HepG2 (cell line): ENCODE measurements around the gene MAGI1. TPM values are rescaled to one million over a fixed set of nuclear protein-coding genes. Genes with fewer than 3 reads are reported as not detected.

Experiments used
- ATAC-seq: fragments of 200-7000 bp; cut with Tn5 transposase; 3 replicates; pipeline ENCODE4 v1.9.1; 2020; ENCODE audit warnings: mild to moderate bottlenecking, moderate library complexity
- BruUV-seq: library from RNA; stranded (reverse); fragments of 400-500 nt; replicated peaks from 2 replicates; lab custom pipeline; 2021; lab: Mats Ljungman, UMichigan
- CTCF ChIA-PET: fragments of 300-600 bp; formaldehyde crosslinking; extraction: SDS; loops from one replicate; lab custom pipeline; 2021; ENCODE audit warnings: low total read pairs, inconsistent platforms, low intra/inter-chr PET ratio; lab: Yijun Ruan, JAX
- POLR2A ChIA-PET: fragments of 350-600 bp; sonication (Branson Sonifier 250); formaldehyde crosslinking; loops from one replicate; lab custom pipeline; 2020; ENCODE audit warnings: antibody characterized with exemption, inconsistent platforms; lab: Yijun Ruan, JAX
- DNase-seq: peaks from one replicate; pipeline ENCODE4 v3.0.0-alpha.2; 2015; ENCODE audit warnings: low spot score
- FAIRE-seq: peaks from 3 replicates; lab custom pipeline; 2011; peaks lifted over from hg19 to GRCh38; lab: Jason Lieb, UNC
- H2AFZ ChIP-seq: one replicate; pipeline ENCODE4 v1.6.1; 2011; ENCODE audit warnings: low read length, inconsistent platforms
- H3K27ac ChIP-seq: fragments of 300-600 bp; 3 replicates; pipeline ENCODE4 v1.8.0; 2011; ENCODE audit warnings: mixed run types, mild to moderate bottlenecking, mixed read lengths, low read length, inconsistent platforms; ENCODE audit not compliant: insufficient read depth; ENCODE audit errors: extremely low read length
- H3K27me3 ChIP-seq, 2 experiments: fragments of 200-600 bp in 1 of 2; 2 replicates in 1 of 2; 3 replicates in 1 of 2; pipeline versions ENCODE4 v1.6.0 to v1.8.0; 2011; ENCODE audit warnings: low read length in 2 of 2, mild to moderate bottlenecking in 2 of 2, moderate library complexity in 2 of 2, inconsistent platforms in 1 of 2; ENCODE audit not compliant: insufficient read depth in 2 of 2, control insufficient read depth in 1 of 2
- H3K36me3 ChIP-seq, 2 experiments: fragments of 200-600 bp in 1 of 2; replicated peaks in 1 of 2; 2 replicates in 1 of 2; 3 replicates in 1 of 2; pipeline versions ENCODE4 v1.5.1 to v1.8.0; 2011; ENCODE audit warnings: low read length in 2 of 2, inconsistent platforms in 1 of 2; ENCODE audit not compliant: insufficient read depth in 2 of 2, control insufficient read depth in 1 of 2
- H3K4me1 ChIP-seq: 2 replicates; pipeline ENCODE4 v1.5.1; 2012; ENCODE audit warnings: low read length, inconsistent platforms; ENCODE audit not compliant: insufficient read depth
- H3K4me2 ChIP-seq: 2 replicates; pipeline ENCODE4 v1.6.0; 2011; ENCODE audit warnings: low read depth, low read length, inconsistent platforms
- H3K4me3 ChIP-seq, 3 experiments: fragments of 200-600 bp in 1 of 3; sonication (generic), shearing (Covaris generic) in 1 of 3; replicated peaks in 1 of 3; 2 replicates each; pipeline ENCODE4 v1.5.1; 2011 to 2016; ENCODE audit warnings: low read length in 3 of 3, inconsistent platforms in 2 of 3, low read depth in 2 of 3, mild to moderate bottlenecking in 2 of 3, control low read depth in 1 of 3, mixed read lengths in 1 of 3; ENCODE audit not compliant: insufficient read depth in 1 of 3
- H3K79me2 ChIP-seq: one replicate; pipeline ENCODE4 v1.6.1; 2011; ENCODE audit warnings: low read length, inconsistent platforms; ENCODE audit not compliant: insufficient read depth
- H3K9ac ChIP-seq: 2 replicates; pipeline ENCODE4 v1.6.0; 2011; ENCODE audit warnings: mild to moderate bottlenecking, low read depth, low read length, inconsistent platforms; ENCODE audit not compliant: insufficient read depth
- H3K9me3 ChIP-seq: 2 replicates; pipeline ENCODE4 v1.5.1; 2012; ENCODE audit warnings: mild to moderate bottlenecking, low read length
- H4K20me1 ChIP-seq: 2 replicates; pipeline ENCODE4 v1.6.0; 2011; ENCODE audit warnings: inconsistent platforms, mild to moderate bottlenecking, low read length, moderate library complexity; ENCODE audit not compliant: insufficient read depth
- CBFB ChIP-seq: sonication (generic); formaldehyde crosslinking; IDR thresholded peaks from 2 replicates; pipeline ENCODE4 v1.4.0; 2020; ENCODE audit warnings: missing genetic modification reagents
- DNMT1 ChIP-seq: sonication (generic); formaldehyde crosslinking; IDR thresholded peaks from 2 replicates; pipeline ENCODE4 v1.5.1; 2020; ENCODE audit warnings: mild to moderate bottlenecking, missing genetic modification reagents
- ELK4 ChIP-seq: sonication (generic); formaldehyde crosslinking; IDR thresholded peaks from 2 replicates; pipeline ENCODE4 v1.9.0; 2021; ENCODE audit warnings: missing genetic modification reagents, borderline replicate concordance
- HCFC1 ChIP-seq: fragments of 150-350 bp; IDR thresholded peaks from 2 replicates; pipeline ENCODE4 v1.6.1; 2014; ENCODE audit warnings: low read depth, low read length
- KAT8 ChIP-seq: IDR thresholded peaks from 2 replicates; pipeline ENCODE4 v1.6.1; 2016; ENCODE audit warnings: missing genetic modification reagents, missing compliant biosample characterization
- MBD4 ChIP-seq: IDR thresholded peaks from 2 replicates; pipeline ENCODE4 v1.6.1; 2012; ENCODE audit warnings: low read length, inconsistent platforms, borderline replicate concordance
- NPAS2 ChIP-seq: sonication (generic); formaldehyde crosslinking; IDR thresholded peaks from 2 replicates; pipeline ENCODE4 v1.8.0; 2022; ENCODE audit warnings: mild to moderate bottlenecking, missing genetic modification reagents, borderline replicate concordance
- NR2F1 ChIP-seq, 2 experiments: fragments of 450-650 bp in 1 of 2; formaldehyde crosslinking in 1 of 2; IDR thresholded peaks; 2 replicates each; pipeline versions ENCODE4 v1.5.0 to v1.6.1; 2016 to 2020; ENCODE audit warnings: mild to moderate bottlenecking in 1 of 2, missing compliant biosample characterization in 1 of 2, missing genetic modification reagents in 1 of 2, moderate library complexity in 1 of 2
- PHF20 ChIP-seq: sonication (generic); formaldehyde crosslinking; IDR thresholded peaks from 2 replicates; pipeline ENCODE4 v1.5.0; 2020; ENCODE audit warnings: mild to moderate bottlenecking, missing genetic modification reagents
- SMAD9 ChIP-seq: sonication (generic); formaldehyde crosslinking; IDR thresholded peaks from 2 replicates; pipeline ENCODE4 v1.5.1; 2020; ENCODE audit warnings: mild to moderate bottlenecking, missing genetic modification reagents
- TFAP4 ChIP-seq: sonication (generic); IDR thresholded peaks from 2 replicates; pipeline ENCODE4 v1.6.1; 2016; ENCODE audit warnings: low read depth, borderline replicate concordance
- ZFP62 ChIP-seq: sonication (generic); formaldehyde crosslinking; IDR thresholded peaks from 2 replicates; pipeline ENCODE4 v1.4.0; 2020; ENCODE audit warnings: missing genetic modification reagents
- ZNF557 ChIP-seq: sonication (generic); formaldehyde crosslinking; IDR thresholded peaks from 2 replicates; pipeline ENCODE4 v1.4.0; 2020; ENCODE audit warnings: missing genetic modification reagents
- ZNF563 ChIP-seq: sonication (generic); formaldehyde crosslinking; IDR thresholded peaks from 2 replicates; pipeline ENCODE4 v1.8.0; 2022; ENCODE audit warnings: mild to moderate bottlenecking, moderate library complexity, missing genetic modification reagents
- ZNF792 ChIP-seq: IDR thresholded peaks from 2 replicates; pipeline ENCODE4 v1.6.1; 2016
- WGBS: methylation state at CpG from one replicate; pipeline ENCODE4 v1.1.6; 2017; ENCODE audit warnings: low lambda C conversion rate; 5-methylcytosine and 5-hydroxymethylcytosine counted together
- in situ Hi-C: cut with HindIII; loops from 2 replicates; pipeline ENCODE4 v1.10.0; 2017; ENCODE audit warnings: low pct_unique_long_range_greater_than_20kb; ENCODE audit not compliant: extremely low pct_ligation_motif_present
- intact Hi-C: fragments of 100-400 bp; cut with micrococcal nuclease; formaldehyde crosslinking; loops from one replicate; pipeline ENCODE4 v1.10.0; 2022; ENCODE audit not compliant: unreplicated experiment
- polyA plus RNA-seq, 8 experiments: library from polyadenylated mRNA; depleted of rRNA in 3 of 8; stranded (reverse) in 7 of 8; unstranded in 1 of 8; fragments of >200 nt; fragmentation: Illumina TruSeq in 4 of 8; extraction: Trizol in 4 of 8; gene quantifications; 2 replicates each; pipeline versions ENCODE4 v1.2.1 to v1.2.3, GENCODE V29; 2011 to 2016; ENCODE audit warnings: low read depth in 4 of 8, missing spikeins in 1 of 8, mixed read lengths in 1 of 8; ENCODE audit not compliant: insufficient read depth in 1 of 8
- total RNA-seq, 5 experiments: library from RNA; depleted of rRNA; stranded (reverse); fragments of >200 nt; fragmentation: Illumina TruSeq; extraction: Trizol; gene quantifications; 2 replicates each; pipeline ENCODE4 v1.2.3, GENCODE V29; 2016; ENCODE audit warnings: low read depth in 1 of 5
- TF ChIP-seq, protein P1 (sequence below): sonication (generic); formaldehyde crosslinking; IDR thresholded peaks from 2 replicates; pipeline ENCODE4 v1.4.0; 2020; ENCODE audit warnings: missing genetic modification reagents
- TF ChIP-seq, protein P2 (sequence below): sonication (generic); formaldehyde crosslinking; IDR thresholded peaks from 2 replicates; pipeline ENCODE4 v1.5.0; 2020; ENCODE audit warnings: mild to moderate bottlenecking, missing genetic modification reagents

MAGI1 gene
- total and polyA plus RNA-seq, 2 of the 13 experiments (the other 11 are each of a cell fraction or from before 2014, with no cell fraction given): 22.2 to 26.0 TPM

GRCh38 chr3:65596571-65597225, 442.0 kb downstream of the MAGI1 start:
- Histone ChIP-seq H3K9ac (no peak overlapping the region), H3K9me3 (no peaks in the 10 kb centered on the region), H3K4me1 (no peaks in the 10 kb centered on the region), H3K36me3 (no peaks in the 10 kb centered on the region), H3K4me2 (no peak overlapping the region), H3K27ac (no peak overlapping the region), H3K27me3 (no peaks in the 10 kb centered on the region), H4K20me1 (peaks cover 14% of the 10 kb centered on the region), H3K4me3 (no peak overlapping the region), H2AFZ (no peak overlapping the region), H3K79me2 (peaks cover 4% of the 10 kb centered on the region)
- ChIA-PET POLR2A (no interaction called here), CTCF (no interaction called here)
- BruUV-seq: no TSS peak
- in situ Hi-C loops: no loop called here
- FAIRE-seq: no peak
- no peak for ATAC-seq
- WGBS: 99% methylated on average over 13 of the region's 13 CpGs
- intact Hi-C loops: no loop called here
- no peak for DNase-seq
- TF ChIP-seq TFAP4 (no peak), PHF20 (CRISPR knock-in tag) (no peak), SMAD9 (CRISPR knock-in tag) (no peak), CBFB (no peak), ZNF563 (CRISPR knock-in tag) (no peak), NR2F1 (CRISPR knock-in tag; IDR thresholded peaks at IDR 0.05) (no peak), ELK4 (no peak), KAT8 (CRISPR knock-in tag) (no peak), ZFP62 (no peak), ZNF557 (CRISPR knock-in tag) (no peak), NPAS2 (CRISPR knock-in tag) (no peak), ZNF792 (CRISPR knock-in tag) (no peak), MBD4 (no peak), HCFC1 (no peak), DNMT1 (CRISPR knock-in tag) (no peak)
- TF ChIP-seq, protein P1, sequence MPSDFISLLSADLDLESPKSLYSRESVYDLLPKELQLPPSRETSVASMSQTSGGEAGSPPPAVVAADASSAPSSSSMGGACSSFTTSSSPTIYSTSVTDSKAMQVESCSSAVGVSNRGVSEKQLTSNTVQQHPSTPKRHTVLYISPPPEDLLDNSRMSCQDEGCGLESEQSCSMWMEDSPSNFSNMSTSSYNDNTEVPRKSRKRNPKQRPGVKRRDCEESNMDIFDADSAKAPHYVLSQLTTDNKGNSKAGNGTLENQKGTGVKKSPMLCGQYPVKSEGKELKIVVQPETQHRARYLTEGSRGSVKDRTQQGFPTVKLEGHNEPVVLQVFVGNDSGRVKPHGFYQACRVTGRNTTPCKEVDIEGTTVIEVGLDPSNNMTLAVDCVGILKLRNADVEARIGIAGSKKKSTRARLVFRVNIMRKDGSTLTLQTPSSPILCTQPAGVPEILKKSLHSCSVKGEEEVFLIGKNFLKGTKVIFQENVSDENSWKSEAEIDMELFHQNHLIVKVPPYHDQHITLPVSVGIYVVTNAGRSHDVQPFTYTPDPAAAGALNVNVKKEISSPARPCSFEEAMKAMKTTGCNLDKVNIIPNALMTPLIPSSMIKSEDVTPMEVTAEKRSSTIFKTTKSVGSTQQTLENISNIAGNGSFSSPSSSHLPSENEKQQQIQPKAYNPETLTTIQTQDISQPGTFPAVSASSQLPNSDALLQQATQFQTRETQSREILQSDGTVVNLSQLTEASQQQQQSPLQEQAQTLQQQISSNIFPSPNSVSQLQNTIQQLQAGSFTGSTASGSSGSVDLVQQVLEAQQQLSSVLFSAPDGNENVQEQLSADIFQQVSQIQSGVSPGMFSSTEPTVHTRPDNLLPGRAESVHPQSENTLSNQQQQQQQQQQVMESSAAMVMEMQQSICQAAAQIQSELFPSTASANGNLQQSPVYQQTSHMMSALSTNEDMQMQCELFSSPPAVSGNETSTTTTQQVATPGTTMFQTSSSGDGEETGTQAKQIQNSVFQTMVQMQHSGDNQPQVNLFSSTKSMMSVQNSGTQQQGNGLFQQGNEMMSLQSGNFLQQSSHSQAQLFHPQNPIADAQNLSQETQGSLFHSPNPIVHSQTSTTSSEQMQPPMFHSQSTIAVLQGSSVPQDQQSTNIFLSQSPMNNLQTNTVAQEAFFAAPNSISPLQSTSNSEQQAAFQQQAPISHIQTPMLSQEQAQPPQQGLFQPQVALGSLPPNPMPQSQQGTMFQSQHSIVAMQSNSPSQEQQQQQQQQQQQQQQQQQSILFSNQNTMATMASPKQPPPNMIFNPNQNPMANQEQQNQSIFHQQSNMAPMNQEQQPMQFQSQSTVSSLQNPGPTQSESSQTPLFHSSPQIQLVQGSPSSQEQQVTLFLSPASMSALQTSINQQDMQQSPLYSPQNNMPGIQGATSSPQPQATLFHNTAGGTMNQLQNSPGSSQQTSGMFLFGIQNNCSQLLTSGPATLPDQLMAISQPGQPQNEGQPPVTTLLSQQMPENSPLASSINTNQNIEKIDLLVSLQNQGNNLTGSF: no peak
- TF ChIP-seq, protein P2, sequence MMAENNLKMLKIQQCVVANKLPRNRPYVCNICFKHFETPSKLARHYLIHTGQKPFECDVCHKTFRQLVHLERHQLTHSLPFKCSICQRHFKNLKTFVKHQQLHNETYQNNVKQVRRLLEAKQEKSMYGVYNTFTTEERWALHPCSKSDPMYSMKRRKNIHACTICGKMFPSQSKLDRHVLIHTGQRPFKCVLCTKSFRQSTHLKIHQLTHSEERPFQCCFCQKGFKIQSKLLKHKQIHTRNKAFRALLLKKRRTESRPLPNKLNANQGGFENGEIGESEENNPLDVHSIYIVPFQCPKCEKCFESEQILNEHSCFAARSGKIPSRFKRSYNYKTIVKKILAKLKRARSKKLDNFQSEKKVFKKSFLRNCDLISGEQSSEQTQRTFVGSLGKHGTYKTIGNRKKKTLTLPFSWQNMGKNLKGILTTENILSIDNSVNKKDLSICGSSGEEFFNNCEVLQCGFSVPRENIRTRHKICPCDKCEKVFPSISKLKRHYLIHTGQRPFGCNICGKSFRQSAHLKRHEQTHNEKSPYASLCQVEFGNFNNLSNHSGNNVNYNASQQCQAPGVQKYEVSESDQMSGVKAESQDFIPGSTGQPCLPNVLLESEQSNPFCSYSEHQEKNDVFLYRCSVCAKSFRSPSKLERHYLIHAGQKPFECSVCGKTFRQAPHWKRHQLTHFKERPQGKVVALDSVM (CRISPR knock-in tag): no peak
